Gastroesophageal sphincter (tissue), 3 donors: Measurements from ENCODE around the gene CD34.

Experiments
- CTCF ChIP-seq, 4 experiments: fragments of 200-600 bp in 2 of 4; fragments of 450-650 bp in 2 of 4; sonication (generic) in 1 of 4; IDR thresholded peaks; one replicate each; pipeline ENCODE4 v1.5.1; 2017 to 2019; ENCODE audit warnings: antibody characterized with exemption in 4 of 4, mild to moderate bottlenecking in 2 of 4, moderate library complexity in 2 of 4
- EP300 ChIP-seq: sonication (generic); formaldehyde crosslinking; IDR thresholded peaks from one replicate; pipeline ENCODE4 v1.6.1; 2017; ENCODE audit warnings: antibody characterized with exemption, mild to moderate bottlenecking
- POLR2A ChIP-seq, 2 donors: fragments of 450-650 bp; IDR thresholded peaks; one replicate each; pipeline ENCODE4 v1.6.1; 2017; ENCODE audit warnings: antibody characterized with exemption in 2 of 2, mild to moderate bottlenecking in 2 of 2, moderate library complexity in 1 of 2
- POLR2AphosphoS5 ChIP-seq: sonication (generic); formaldehyde crosslinking; IDR thresholded peaks from one replicate; pipeline ENCODE4 v1.6.1; 2017; ENCODE audit warnings: antibody characterized with exemption

- TF ChIP-seq CTCF (IDR thresholded peaks at IDR 0.05): no peak
- no peak for TF ChIP-seq EP300
- no peak for TF ChIP-seq POLR2AphosphoS5
- no peak for TF ChIP-seq POLR2A (IDR thresholded peaks at IDR 0.05)
Observed at GRCh38 chr1:207922554-207922953, 11.6 kb upstream of the CD34 start.
